NCI-H226 (cell line): ENCODE measurements around the gene ZMIZ1.

ENCODE experiments used
- DNase-seq: peaks from one replicate; pipeline ENCODE4 v3.0.0-alpha.2; 2015

The ZMIZ1 gene

GRCh38 chr10:79349072-79349491 is 280.3 kb downstream of the ZMIZ1 start:
- no peak for DNase-seq

GRCh38 chr10:79349766-79350406 is 281.1 kb downstream of the ZMIZ1 start:
- DNase-seq: no peak

- no peak for DNase-seq
These were observed 281.8 kb downstream of the ZMIZ1 start for GRCh38 chr10:79350407-79351154.

- DNase-seq: no peak
These were observed 282.6 kb downstream of the ZMIZ1 start for GRCh38 chr10:79351332-79351731.

GRCh38 chr10:79352035-79352877 is 283.5 kb downstream of the ZMIZ1 start:
- DNase-seq: no peak

GRCh38 chr10:79353000-79353406 is 284.2 kb downstream of the ZMIZ1 start:
- DNase-seq: no peak

GRCh38 chr10:79353726-79354125 is 285.0 kb downstream of the ZMIZ1 start:
- DNase-seq: no peak

GRCh38 chr10:79354141-79354540 is 285.4 kb downstream of the ZMIZ1 start:
- no peak for DNase-seq

GRCh38 chr10:79354615-79355014 is 285.8 kb downstream of the ZMIZ1 start:
- no peak for DNase-seq

GRCh38 chr10:79355420-79356017 is 286.8 kb downstream of the ZMIZ1 start:
- no peak for DNase-seq

- DNase-seq: no peak
These were observed 287.3 kb downstream of the ZMIZ1 start for GRCh38 chr10:79356104-79356503.

- DNase-seq: no peak
These were observed 288.4 kb downstream of the ZMIZ1 start for GRCh38 chr10:79357180-79357579.

- DNase-seq: no peak
These were observed 290.0 kb downstream of the ZMIZ1 start for GRCh38 chr10:79358811-79359210.

GRCh38 chr10:79359816-79360498 is 291.2 kb downstream of the ZMIZ1 start:
- no peak for DNase-seq

- DNase-seq: no peak
These were observed 292.0 kb downstream of the ZMIZ1 start for GRCh38 chr10:79360499-79361342.

- no peak for DNase-seq
These were observed 293.1 kb downstream of the ZMIZ1 start for GRCh38 chr10:79361726-79362397.
